Brain microvascular endothelial cell (primary cell): ENCODE measurements around the gene HID1.

Source experiments
- DNase-seq: peaks from one replicate; pipeline ENCODE4 v3.0.0-alpha.2; 2020
- H3K27ac ChIP-seq: fragments of 250-450 bp; sonication (Bioruptor Pico); 2 replicates; pipeline ENCODE4 v1.5.1; 2020; ENCODE audit warnings: mild to moderate bottlenecking, moderate library complexity
- H3K27me3 ChIP-seq: fragments of 250-450 bp; sonication (Bioruptor Pico); replicated peaks from 2 replicates; pipeline ENCODE4 v1.5.1; 2020; ENCODE audit warnings: mild to moderate bottlenecking
- H3K36me3 ChIP-seq: fragments of 250-450 bp; sonication (Bioruptor Pico); replicated peaks from 2 replicates; pipeline ENCODE4 v1.5.1; 2020; ENCODE audit warnings: mild to moderate bottlenecking
- H3K4me3 ChIP-seq: 2 replicates; pipeline ENCODE4 v1.5.1; 2011; ENCODE audit warnings: low read depth, mild to moderate bottlenecking, control low read depth, low read length, moderate library complexity
- CTCF ChIP-seq: IDR thresholded peaks from 2 replicates; pipeline ENCODE4 v1.5.1; 2011; ENCODE audit warnings: low read depth, mild to moderate bottlenecking, moderate library complexity, low read length, control low read depth, inconsistent platforms; ENCODE audit errors: missing control alignments
- in situ Hi-C: cut with HindIII; loops from 2 replicates; pipeline ENCODE4 v1.10.0; 2017; ENCODE audit warnings: low sequenced_read_pairs, low pct_ligation_motif_present

Gene HID1

GRCh38 chr17:75003070-75003956 lies 30.8 kb upstream of the HID1 start:
- Histone ChIP-seq H3K27me3 (no peaks in the 10 kb centered on the region), H3K4me3 (no peak overlapping the region), H3K27ac (no peak overlapping the region), H3K36me3 (peaks cover 56% of the 10 kb centered on the region)
- no peak for TF ChIP-seq CTCF
- in situ Hi-C loops: no loop called here
- no peak for DNase-seq

DNA sequence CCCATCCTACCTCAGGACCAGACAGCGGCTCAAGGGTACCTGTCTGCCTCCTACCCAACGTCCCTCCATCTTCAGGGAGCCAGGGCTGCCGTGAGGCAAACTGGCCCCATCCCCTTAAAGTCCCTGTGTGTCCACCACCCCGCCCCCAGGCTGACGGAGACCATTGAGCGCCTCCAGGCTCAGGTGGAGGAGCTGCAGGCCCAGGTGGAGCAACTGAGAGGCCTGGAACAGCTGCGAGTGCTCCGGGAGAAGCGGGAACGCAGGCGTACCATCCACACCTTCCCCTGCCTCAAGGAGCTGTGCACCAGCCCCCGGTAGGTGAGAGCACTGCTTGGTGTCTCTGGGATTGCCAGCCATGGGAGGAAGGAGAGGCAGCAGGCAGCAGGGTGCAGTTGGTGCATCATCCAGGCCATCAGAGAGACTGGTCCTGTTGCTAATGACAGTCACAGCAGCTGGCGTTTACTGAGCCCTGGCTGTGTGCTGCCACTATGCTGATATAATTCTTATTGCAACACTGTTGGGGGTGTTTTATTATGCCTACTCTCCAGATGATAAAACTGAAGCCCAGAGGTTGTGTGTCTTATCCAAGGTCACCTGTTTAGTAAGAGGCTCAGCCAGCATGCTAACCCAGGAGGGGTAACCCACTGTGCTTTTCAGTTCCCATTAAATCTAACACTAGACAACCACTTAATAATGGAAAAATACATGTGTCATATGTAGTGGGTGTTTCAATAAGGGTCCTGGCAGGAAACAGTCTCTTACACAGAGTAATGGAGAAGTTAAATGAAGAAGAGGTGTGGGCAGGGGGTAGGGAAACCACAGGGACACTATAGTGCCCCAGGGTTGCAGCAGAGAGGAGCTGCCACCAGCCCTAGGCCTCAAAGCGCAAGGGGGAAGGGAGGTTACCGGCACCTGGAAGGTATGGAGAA lies 29.6 kb upstream of the HID1 start:
- DNase-seq: no peak
- in situ Hi-C loops: no loop called here
- Histone ChIP-seq H3K4me3 (no peak overlapping the region), H3K27me3 (no peaks in the 10 kb centered on the region), H3K36me3 (peaks cover 56% of the 10 kb centered on the region), H3K27ac (no peak overlapping the region)
- no peak for TF ChIP-seq CTCF

- H3K4me3 ChIP-seq: no peak overlapping the region
- H3K27ac ChIP-seq: no peak overlapping the region
- H3K36me3 ChIP-seq: peaks cover 43% of the 10 kb centered on the region
- H3K27me3 ChIP-seq: no peaks in the 10 kb centered on the region
- no peak for DNase-seq
- TF ChIP-seq CTCF: no peak
- in situ Hi-C loops: no loop called here
These were observed 27.0 kb upstream of the HID1 start for GRCh38 chr17:74999523-74999922.

DNA sequence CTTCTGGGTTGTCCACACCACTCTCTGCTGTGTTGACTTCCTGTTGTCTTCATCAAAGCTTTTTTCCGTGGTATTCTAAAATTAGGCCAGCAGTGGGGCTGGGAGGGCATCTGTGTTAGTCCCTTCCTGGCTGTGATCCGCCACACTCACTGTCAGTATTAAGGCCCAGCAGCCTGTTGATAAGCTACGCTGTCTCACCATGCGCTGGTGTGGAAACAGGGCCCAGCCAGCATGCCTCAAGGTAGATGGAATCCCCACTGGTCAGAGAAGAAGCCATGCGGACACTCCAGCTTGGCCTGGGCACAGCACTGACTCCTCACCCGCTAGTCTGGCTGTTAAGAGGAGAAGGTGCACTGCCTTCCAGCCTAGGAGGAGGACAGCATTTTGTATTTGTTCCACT lies 26.2 kb upstream of the HID1 start:
- in situ Hi-C loops: no loop called here
- H3K27ac ChIP-seq: no peak overlapping the region
- no peak overlapping the region for H3K4me3 ChIP-seq
- TF ChIP-seq CTCF: no peak
- DNase-seq: no peak
- no peaks in the 10 kb centered on the region for H3K27me3 ChIP-seq
- H3K36me3 ChIP-seq: peaks cover 38% of the 10 kb centered on the region

GRCh38 chr17:74995847-74996246 lies 23.3 kb upstream of the HID1 start:
- no peak overlapping the region for H3K27ac ChIP-seq
- no peak for TF ChIP-seq CTCF
- in situ Hi-C loops: no loop called here

More at GRCh38 chr17:74995847-74996246, 23.3 kb upstream of the HID1 start:
- Histone ChIP-seq H3K36me3 (peaks cover 15% of the 10 kb centered on the region), H3K4me3 (no peak overlapping the region), H3K27me3 (no peaks in the 10 kb centered on the region)
- DNase-seq: no peak
